Measurements from ENCODE around the gene NDUFAB1. TPM values are rescaled to one million over a fixed set of nuclear protein-coding genes. Genes with fewer than 3 reads are reported as not detected.

The NDUFAB1 gene
- total and polyA plus RNA-seq, 2 of the 13 experiments (the other 11 are each of a cell fraction or from before 2014, with no cell fraction given), result 221 to 601 TPM

GRCh38 chr16:23640931-23641765 lies 45.0 kb upstream of the NDUFAB1 start, which contains the start of the genes DCTN5 and PALB2 (continued):
- TF ChIP-seq, protein P1, sequence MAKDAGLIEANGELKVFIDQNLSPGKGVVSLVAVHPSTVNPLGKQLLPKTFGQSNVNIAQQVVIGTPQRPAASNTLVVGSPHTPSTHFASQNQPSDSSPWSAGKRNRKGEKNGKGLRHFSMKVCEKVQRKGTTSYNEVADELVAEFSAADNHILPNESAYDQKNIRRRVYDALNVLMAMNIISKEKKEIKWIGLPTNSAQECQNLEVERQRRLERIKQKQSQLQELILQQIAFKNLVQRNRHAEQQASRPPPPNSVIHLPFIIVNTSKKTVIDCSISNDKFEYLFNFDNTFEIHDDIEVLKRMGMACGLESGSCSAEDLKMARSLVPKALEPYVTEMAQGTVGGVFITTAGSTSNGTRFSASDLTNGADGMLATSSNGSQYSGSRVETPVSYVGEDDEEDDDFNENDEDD (CRISPR knock-in tag; IDR thresholded peaks at IDR 0.05; ENCODE audit: borderline replicate concordance), result peak; percentile 99
- TF ChIP-seq SOX6 (IDR thresholded peaks at IDR 0.05) (no peak), SOX6 (CRISPR knock-in tag; IDR thresholded peaks at IDR 0.05) (peak; percentile 84), ZNF784 (CRISPR knock-in tag; IDR thresholded peaks at IDR 0.05; ENCODE audit: borderline replicate concordance) (peak; percentile 71), SKI (IDR thresholded peaks at IDR 0.05; ENCODE audit: partially characterized antibody) (peak; percentile 28), ZFYVE20 (CRISPR knock-in tag; IDR thresholded peaks at IDR 0.05; ENCODE audit: borderline replicate concordance, low read depth) (peak; percentile 78; the same call in 1 of the 2 replicates), WIZ (CRISPR knock-in tag; IDR thresholded peaks at IDR 0.05) (peak; percentile 74; the same call in 1 of the 2 replicates), TEAD3 (CRISPR knock-in tag; optimal IDR thresholded peaks at IDR 0.05; ENCODE audit: borderline replicate concordance) (peak; percentile 56), FOXC1 (CRISPR knock-in tag; IDR thresholded peaks at IDR 0.05; ENCODE audit: borderline replicate concordance) (no peak), SMARCE1 (IDR thresholded peaks at IDR 0.05; ENCODE audit: borderline replicate concordance) (no peak), ZFAT (CRISPR knock-in tag; conservative IDR thresholded peaks at IDR 0.05) (peak; percentile 96), PPARG (CRISPR knock-in tag; conservative IDR thresholded peaks at IDR 0.05) (peak; percentile 79), ZNF17 (CRISPR knock-in tag; IDR thresholded peaks at IDR 0.05) (no peak; the same call in 1 of the 2 replicates), ZNF513 (CRISPR knock-in tag; conservative IDR thresholded peaks at IDR 0.05) (peak; percentile 75), STAT5B (CRISPR knock-in tag; IDR thresholded peaks at IDR 0.05) (peak; percentile 88; the same call in 1 of the 2 replicates), ZNF337 (CRISPR knock-in tag; IDR thresholded peaks at IDR 0.05; ENCODE audit: borderline replicate concordance, low read depth) (peak; percentile 68; the same call in 1 of the 2 replicates), FOXK1 (CRISPR knock-in tag; IDR thresholded peaks at IDR 0.05; ENCODE audit: borderline replicate concordance, low read depth) (peak; percentile 92)
- TF ChIP-seq, protein P2, sequence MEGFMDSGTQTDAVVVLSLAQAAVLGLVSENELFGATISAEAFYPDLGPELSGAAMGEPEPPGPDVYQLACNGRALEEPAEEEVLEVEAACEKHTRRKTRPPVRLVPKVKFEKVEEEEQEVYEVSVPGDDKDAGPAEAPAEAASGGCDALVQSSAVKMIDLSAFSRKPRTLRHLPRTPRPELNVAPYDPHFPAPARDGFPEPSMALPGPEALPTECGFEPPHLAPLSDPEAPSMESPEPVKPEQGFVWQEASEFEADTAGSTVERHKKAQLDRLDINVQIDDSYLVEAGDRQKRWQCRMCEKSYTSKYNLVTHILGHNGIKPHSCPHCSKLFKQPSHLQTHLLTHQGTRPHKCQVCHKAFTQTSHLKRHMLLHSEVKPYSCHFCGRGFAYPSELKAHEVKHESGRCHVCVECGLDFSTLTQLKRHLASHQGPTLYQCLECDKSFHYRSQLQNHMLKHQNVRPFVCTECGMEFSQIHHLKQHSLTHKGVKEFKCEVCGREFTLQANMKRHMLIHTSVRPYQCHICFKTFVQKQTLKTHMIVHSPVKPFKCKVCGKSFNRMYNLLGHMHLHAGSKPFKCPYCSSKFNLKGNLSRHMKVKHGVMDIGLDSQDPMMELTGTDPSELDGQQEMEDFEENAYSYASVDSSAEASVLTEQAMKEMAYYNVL (CRISPR knock-in tag; IDR thresholded peaks at IDR 0.05; ENCODE audit: borderline replicate concordance), result peak; percentile 96
- TF ChIP-seq, protein P3, sequence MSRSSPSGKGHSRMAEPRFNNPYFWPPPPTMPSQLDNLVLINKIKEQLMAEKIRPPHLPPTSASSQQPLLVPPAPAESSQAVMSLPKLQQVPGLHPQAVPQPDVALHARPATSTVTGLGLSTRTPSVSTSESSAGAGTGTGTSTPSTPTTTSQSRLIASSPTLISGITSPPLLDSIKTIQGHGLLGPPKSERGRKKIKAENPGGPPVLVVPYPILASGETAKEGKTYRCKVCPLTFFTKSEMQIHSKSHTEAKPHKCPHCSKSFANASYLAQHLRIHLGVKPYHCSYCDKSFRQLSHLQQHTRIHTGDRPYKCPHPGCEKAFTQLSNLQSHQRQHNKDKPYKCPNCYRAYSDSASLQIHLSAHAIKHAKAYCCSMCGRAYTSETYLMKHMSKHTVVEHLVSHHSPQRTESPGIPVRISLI (CRISPR knock-in tag; IDR thresholded peaks at IDR 0.05; ENCODE audit: borderline replicate concordance), result no peak

Data from HepG2 (cell line).